ENCODE results near the gene RAP1GAP2.

- TF ChIP-seq CTCF (IDR thresholded peaks at IDR 0.05), result no peak
- TF ChIP-seq EZH2 (IDR thresholded peaks at IDR 0.05), result no peak
Observed at GRCh38 chr17:2963332-2964027, 167.2 kb downstream of the RAP1GAP2 start.

All from neural progenitor cell (in vitro differentiated cells).